MCF 10A (cell line): ENCODE measurements around the gene CFAP58. TPM values are rescaled to one million over a fixed set of nuclear protein-coding genes. Genes with fewer than 3 reads are reported as not detected.

Experiments
- BruUV-seq: library from RNA; stranded (reverse); fragments of 400-500 nt; replicated peaks from 2 replicates; lab custom pipeline; 2021; lab: Mats Ljungman, UMichigan
- CTCF ChIA-PET: fragments of 300-600 bp; sonication (Branson Sonifier 250); formaldehyde crosslinking; extraction: SDS; loops from one replicate; lab custom pipeline; 2021; ENCODE audit warnings: antibody characterized with exemption, inconsistent platforms; lab: Yijun Ruan, JAX
- POLR2A ChIA-PET: fragments of 300-600, 350-650 bp; sonication (Branson Sonifier 250); formaldehyde crosslinking; extraction: SDS; loops from one replicate; lab custom pipeline; 2020; ENCODE audit warnings: antibody characterized with exemption, inconsistent platforms; lab: Yijun Ruan, JAX
- DNase-seq: peaks from one replicate; pipeline ENCODE4 v3.0.0-alpha.2; 2018; ENCODE audit not compliant: unreplicated experiment
- H3K27ac Mint-ChIP-seq: one replicate; pipeline ENCODE4 v1.8.0; 2022; ENCODE audit warnings: mild to moderate bottlenecking, low read depth, mixed read lengths; ENCODE audit not compliant: unreplicated experiment
- H3K27me3 Mint-ChIP-seq: one replicate; pipeline ENCODE4 v1.8.0; 2022; ENCODE audit warnings: mixed read lengths; ENCODE audit not compliant: insufficient read depth, unreplicated experiment
- H3K36me3 Mint-ChIP-seq: one replicate; pipeline ENCODE4 v1.8.0; 2022; ENCODE audit warnings: mild to moderate bottlenecking, moderate library complexity, mixed read lengths; ENCODE audit not compliant: insufficient read depth, unreplicated experiment
- H3K4me1 Mint-ChIP-seq: one replicate; pipeline ENCODE4 v1.8.0; 2022; ENCODE audit warnings: mixed read lengths; ENCODE audit not compliant: insufficient read depth, unreplicated experiment
- H3K4me3 Mint-ChIP-seq: one replicate; pipeline ENCODE4 v1.8.0; 2022; ENCODE audit warnings: mild to moderate bottlenecking, moderate library complexity, mixed read lengths; ENCODE audit not compliant: unreplicated experiment
- H3K9me3 Mint-ChIP-seq: one replicate; pipeline ENCODE4 v1.8.0; 2022; ENCODE audit warnings: mixed read lengths; ENCODE audit not compliant: unreplicated experiment
- CTCF ChIP-seq: fragments of 200-600 bp; IDR thresholded peaks from one replicate; pipeline ENCODE4 v1.8.0; 2022; ENCODE audit warnings: antibody characterized with exemption, mild to moderate bottlenecking; ENCODE audit not compliant: unreplicated experiment
- intact Hi-C: fragments of 100-400 bp; cut with micrococcal nuclease; formaldehyde crosslinking; loops from 2 replicates; pipeline ENCODE4 v1.14.1; 2022
- total RNA-seq: library from RNA; stranded (reverse); gene quantifications from 2 replicates; pipeline ENCODE4 v1.2.3, GENCODE V29; 2022

Gene CFAP58
- total RNA-seq, 1 experiment from 2014 or later: 0.89 TPM

- Mint-ChIP-seq H3K9me3 (no peaks in the 10 kb centered on the region), H3K36me3 (peaks cover 28% of the 10 kb centered on the region), H3K4me1 (peaks cover 74% of the 10 kb centered on the region), H3K27ac (peak overlapping the region; percentile 95), H3K27me3 (no peaks in the 10 kb centered on the region), H3K4me3 (no peak overlapping the region)
- no peak for TF ChIP-seq CTCF
- peak; percentile 69 for DNase-seq
- intact Hi-C loops: no loop called here
- ChIA-PET CTCF (interaction anchor here (0.9 to 13.8 kb wide), 14 partner anchors 9 to 52 kb away, joined by 3 to 143 read pairs (median 7); partner anchors contain the start of genes CFAP58 and ITPRIP), POLR2A (interaction anchor here (0.7 to 8.5 kb wide), 11 partner anchors 8 to 236 kb away, joined by 3 to 146 read pairs (median 5); partner anchors contain the start of genes COL17A1 and ITPRIP)
- BruUV-seq: TSS peak; percentile 39
Measured at GRCh38 chr10:104321725-104322415, 31.8 kb upstream of the CFAP58 start.

GRCh38 chr10:104322416-104322782 is 31.2 kb upstream of the CFAP58 start:
- H3K9me3 Mint-ChIP-seq: no peaks in the 10 kb centered on the region
- peaks cover 28% of the 10 kb centered on the region for H3K36me3 Mint-ChIP-seq
- intact Hi-C loops: no loop called here
- no peak overlapping the region for H3K4me3 Mint-ChIP-seq
- ChIA-PET POLR2A (interaction anchor here (0.7 to 8.5 kb wide), 14 partner anchors 7 to 352 kb away, joined by 3 to 146 read pairs (median 4); partner anchors contain the start of gene ITPRIP), CTCF (interaction anchor here (0.7 to 13.8 kb wide), 11 partner anchors 8 to 53 kb away, joined by 3 to 143 read pairs (median 7); partner anchors contain the start of genes CFAP58 and ITPRIP)
- TF ChIP-seq CTCF: no peak
- peaks cover 74% of the 10 kb centered on the region for H3K4me1 Mint-ChIP-seq
- H3K27ac Mint-ChIP-seq: peak overlapping the region; percentile 95
- no peaks in the 10 kb centered on the region for H3K27me3 Mint-ChIP-seq
- DNase-seq: peak; percentile 91
- no TSS peak for BruUV-seq

- Mint-ChIP-seq H3K27ac (peak overlapping the region; percentile 95), H3K36me3 (peaks cover 28% of the 10 kb centered on the region), H3K27me3 (no peaks in the 10 kb centered on the region), H3K4me1 (peaks cover 74% of the 10 kb centered on the region), H3K9me3 (no peaks in the 10 kb centered on the region), H3K4me3 (no peak overlapping the region)
- TSS peak; percentile 70 for BruUV-seq
- no peak for TF ChIP-seq CTCF
- DNase-seq: no peak
- POLR2A ChIA-PET: interaction anchor here (0.7 to 8.5 kb wide), 14 partner anchors 7 to 353 kb away, joined by 3 to 146 read pairs (median 4); partner anchors contain the start of gene ITPRIP
- intact Hi-C loops: no loop called here
- CTCF ChIA-PET: interaction anchor here (0.7 to 13.8 kb wide), 8 partner anchors 11 to 49 kb away, joined by 3 to 143 read pairs (median 6); partner anchors contain the start of gene ITPRIP
Measured at GRCh38 chr10:104323085-104323484, 30.5 kb upstream of the CFAP58 start.

- no peaks in the 10 kb centered on the region for H3K27me3 Mint-ChIP-seq
- no peak for TF ChIP-seq CTCF
- POLR2A ChIA-PET: interaction anchor here (8.5 kb wide), 1 partner anchor 13 kb away, joined by 146 read pairs; the partner anchor contains the start of gene ITPRIP
- H3K4me1 Mint-ChIP-seq: peaks cover 75% of the 10 kb centered on the region
- CTCF ChIA-PET: interaction anchor here (1.0 to 1.7 kb wide), 5 partner anchors 13 to 50 kb away, joined by 4 to 6 read pairs (median 5); no protein-coding TSS in a partner anchor
- H3K4me3 Mint-ChIP-seq: peak overlapping the region; percentile 28
- intact Hi-C loops: no loop called here
- BruUV-seq: no TSS peak
- H3K27ac Mint-ChIP-seq: peak overlapping the region; percentile 95
- no peaks in the 10 kb centered on the region for H3K9me3 Mint-ChIP-seq
- no peak for DNase-seq
- H3K36me3 Mint-ChIP-seq: peaks cover 28% of the 10 kb centered on the region
Measured at GRCh38 chr10:104323760-104324201, 29.9 kb upstream of the CFAP58 start.
